OCI-LY3 (cell line): ENCODE results near the gene TNC.

Experiments used
- H2AFZ ChIP-seq: fragments of 200-600, 300-600 bp; shearing (Covaris generic); 2 replicates; pipeline ENCODE4 v1.6.0; 2014; ENCODE audit warnings: antibody characterized with exemption, low read depth, low read length
- H3K27ac ChIP-seq: fragments of 200-600, 300-600 bp; sonication (generic); 2 replicates; pipeline ENCODE4 v1.5.1; 2014; ENCODE audit warnings: mild to moderate bottlenecking, low read length, moderate library complexity, mixed read lengths
- H3K27me3 ChIP-seq: fragments of 200-600, 300-600 bp; sonication (generic); 2 replicates; pipeline ENCODE4 v1.6.1; 2014; ENCODE audit warnings: low read depth, low read length, mixed read lengths
- H3K36me3 ChIP-seq: fragments of 200-600, 300-600 bp; sonication (generic); replicated peaks from 2 replicates; pipeline ENCODE3; 2014; ENCODE audit warnings: low read depth, low read length, mixed read lengths
- H3K4me1 ChIP-seq: fragments of 300-600, 200-600 bp; sonication (generic); 2 replicates; pipeline ENCODE4 v1.6.1; 2014; ENCODE audit warnings: low read length, mixed read lengths
- H3K4me2 ChIP-seq: fragments of 200-600, 300-600 bp; sonication (generic); 2 replicates; pipeline ENCODE4 v1.6.1; 2014; ENCODE audit warnings: low read length, mixed read lengths
- H3K4me3 ChIP-seq: fragments of 300-600, 200-600 bp; sonication (generic); 2 replicates; pipeline ENCODE4 v1.5.1; 2014; ENCODE audit warnings: antibody characterized with exemption, mild to moderate bottlenecking, low read length, moderate library complexity
- H3K79me2 ChIP-seq: fragments of 300-600, 200-600 bp; shearing (Covaris generic); 2 replicates; pipeline ENCODE4 v1.6.1; 2014; ENCODE audit warnings: mild to moderate bottlenecking, low read length, mixed read lengths
- H3K9ac ChIP-seq: fragments of 300-600, 200-600 bp; shearing (Covaris generic); 2 replicates; pipeline ENCODE4 v1.6.0; 2014; ENCODE audit warnings: mild to moderate bottlenecking, low read length, moderate library complexity
- H3K9me3 ChIP-seq: fragments of 200-600, 300-600 bp; shearing (Covaris generic); 2 replicates; pipeline ENCODE4 v1.6.1; 2014; ENCODE audit warnings: low read length, mixed read lengths; ENCODE audit not compliant: insufficient read depth
- H4K20me1 ChIP-seq: fragments of 200-600, 300-600 bp; sonication (generic); 2 replicates; pipeline ENCODE4 v1.6.1; 2016; ENCODE audit warnings: low read length, mixed read lengths; ENCODE audit not compliant: insufficient read depth
- CTCF ChIP-seq: fragments of 200-600, 300-600 bp; sonication (generic); IDR thresholded peaks from 2 replicates; pipeline ENCODE4 v1.5.1; 2014; ENCODE audit warnings: antibody characterized with exemption, low read length, low read depth
- EZH2phosphoT487 ChIP-seq: fragments of 200-600 bp; shearing (Covaris generic); IDR thresholded peaks from 2 replicates; pipeline ENCODE4 v1.6.1; 2018; ENCODE audit warnings: antibody characterized with exemption, mixed run types, low read depth

The TNC gene

DNA sequence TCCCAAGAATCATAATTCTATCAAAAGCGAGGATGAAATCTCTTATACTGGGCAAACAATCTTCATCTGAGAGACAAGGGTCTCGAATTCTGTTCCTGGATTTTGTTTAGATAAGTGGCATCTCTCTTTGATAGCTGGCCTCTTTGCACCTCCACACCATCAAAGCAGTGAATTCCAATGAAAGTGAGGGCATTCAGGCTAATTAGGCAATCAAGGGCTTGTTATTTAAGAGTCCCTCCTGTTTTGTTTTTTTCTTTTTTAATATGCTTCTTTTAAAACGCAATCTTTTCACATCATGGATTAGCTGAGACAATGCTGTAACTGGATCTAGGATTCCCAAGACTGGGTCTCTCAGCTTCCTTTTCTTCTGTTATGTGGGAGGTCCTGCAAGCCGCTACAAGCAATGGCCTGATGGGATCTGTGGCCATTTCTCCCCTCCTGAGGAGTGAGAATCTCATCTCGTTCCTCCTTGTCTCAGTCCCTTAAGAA is 67.9 kb downstream of the TNC start:
- H3K4me2 ChIP-seq: no peak overlapping the region
- H3K27me3 ChIP-seq: peaks cover 78% of the 10 kb centered on the region
- no peaks in the 10 kb centered on the region for H3K36me3 ChIP-seq
- H3K4me3 ChIP-seq: no peak overlapping the region
- no peaks in the 10 kb centered on the region for H3K79me2 ChIP-seq
- no peak overlapping the region for H3K27ac ChIP-seq
- no peak overlapping the region for H3K9ac ChIP-seq
- no peaks in the 10 kb centered on the region for H4K20me1 ChIP-seq
- no peaks in the 10 kb centered on the region for H3K4me1 ChIP-seq
- no peaks in the 10 kb centered on the region for H3K9me3 ChIP-seq
- H2AFZ ChIP-seq: no peak overlapping the region
- no peak for TF ChIP-seq CTCF
- TF ChIP-seq EZH2phosphoT487: no peak

DNA sequence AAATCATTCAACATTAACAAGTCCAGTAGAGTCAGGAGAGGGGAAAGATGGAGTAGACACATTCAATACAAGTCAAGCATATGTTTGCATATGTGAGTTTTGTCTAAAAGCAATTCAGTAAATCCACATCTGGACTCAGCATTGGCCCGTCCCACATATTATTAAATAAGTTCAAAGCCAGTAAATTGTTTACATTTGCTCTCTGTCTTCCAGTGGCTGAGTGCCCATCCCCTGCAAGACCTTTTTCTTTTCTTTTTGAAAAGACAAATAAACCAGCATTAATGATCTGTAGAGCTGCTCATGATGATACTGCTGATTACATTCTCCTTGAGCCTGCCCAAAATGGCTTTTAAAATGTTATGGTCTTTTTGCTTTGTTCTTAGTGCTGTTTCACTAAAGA is 71.1 kb downstream of the TNC start:
- Histone ChIP-seq H3K36me3 (no peaks in the 10 kb centered on the region), H3K4me1 (peaks cover 7% of the 10 kb centered on the region; the same call in 1 of the 2 replicates), H3K4me2 (no peak overlapping the region), H3K9me3 (no peaks in the 10 kb centered on the region), H4K20me1 (no peaks in the 10 kb centered on the region), H3K4me3 (no peak overlapping the region), H3K27me3 (peaks cover 84% of the 10 kb centered on the region), H3K9ac (no peak overlapping the region), H2AFZ (no peak overlapping the region), H3K79me2 (no peaks in the 10 kb centered on the region), H3K27ac (no peak overlapping the region)
- TF ChIP-seq CTCF (no peak), EZH2phosphoT487 (no peak)

GRCh38 chr9:115046199-115046598 is 71.8 kb downstream of the TNC start:
- no peak for TF ChIP-seq EZH2phosphoT487
- TF ChIP-seq CTCF: no peak
- H4K20me1 ChIP-seq: no peaks in the 10 kb centered on the region
- no peak overlapping the region for H2AFZ ChIP-seq
- no peaks in the 10 kb centered on the region for H3K79me2 ChIP-seq
- peaks cover 7% of the 10 kb centered on the region; the same call in 1 of the 2 replicates for H3K4me1 ChIP-seq
- no peak overlapping the region for H3K4me2 ChIP-seq
- no peaks in the 10 kb centered on the region for H3K9me3 ChIP-seq
- H3K27ac ChIP-seq: no peak overlapping the region
- H3K27me3 ChIP-seq: peaks cover 90% of the 10 kb centered on the region
- no peak overlapping the region for H3K9ac ChIP-seq
- no peaks in the 10 kb centered on the region for H3K36me3 ChIP-seq
- H3K4me3 ChIP-seq: no peak overlapping the region

GRCh38 chr9:115043632-115044031 is 74.3 kb downstream of the TNC start:
- no peak for TF ChIP-seq EZH2phosphoT487
- TF ChIP-seq CTCF: no peak
- Histone ChIP-seq H3K79me2 (no peaks in the 10 kb centered on the region), H3K36me3 (no peaks in the 10 kb centered on the region), H3K27me3 (peaks cover 92% of the 10 kb centered on the region), H2AFZ (no peak overlapping the region), H4K20me1 (no peaks in the 10 kb centered on the region; the same call in 1 of the 2 replicates), H3K4me1 (peaks cover 7% of the 10 kb centered on the region; the same call in 1 of the 2 replicates), H3K27ac (no peak overlapping the region), H3K9ac (no peak overlapping the region), H3K4me3 (no peak overlapping the region), H3K4me2 (no peak overlapping the region), H3K9me3 (no peaks in the 10 kb centered on the region)
